Thoracic aorta (tissue), 2 donors: ENCODE data around the gene EIPR1. TPM values are rescaled to one million over a fixed set of nuclear protein-coding genes. Genes with fewer than 3 reads are reported as not detected.

Experiments
- ATAC-seq: fragments of 150-250 bp; one replicate; pipeline ENCODE4 v1.8.0; 2017; ENCODE audit warnings: low read depth; ENCODE audit not compliant: insufficient number of reproducible peaks, low FRiP score
- DNase-seq: peaks from one replicate; pipeline ENCODE4 v3.0.0-alpha.2; 2020; ENCODE audit warnings: low spot score
- H3K27ac ChIP-seq, 2 donors: fragments of 200-600 bp; sonication (generic); 1 replicate in 1 of 2; 2 replicates in 1 of 2; pipeline ENCODE4 v1.5.1; 2016; ENCODE audit warnings: mild to moderate bottlenecking in 2 of 2, moderate library complexity in 2 of 2
- H3K27me3 ChIP-seq: fragments of 200-600 bp; sonication (generic); replicated peaks from 2 replicates; pipeline ENCODE4 v1.6.0; 2016; ENCODE audit warnings: mild to moderate bottlenecking; ENCODE audit not compliant: insufficient read depth
- H3K36me3 ChIP-seq: fragments of 200-600 bp; sonication (generic); one replicate; pipeline ENCODE4 v1.5.1; 2016
- H3K4me1 ChIP-seq, 2 donors: fragments of 200-600 bp; sonication (generic); 1 replicate in 1 of 2; 2 replicates in 1 of 2; pipeline versions ENCODE4 v1.5.1 to v1.6.0; 2016; ENCODE audit warnings: low read depth in 2 of 2, mild to moderate bottlenecking in 1 of 2; ENCODE audit not compliant: control insufficient read depth in 1 of 2
- H3K4me3 ChIP-seq: fragments of 200-600 bp; sonication (generic); 2 replicates; pipeline ENCODE4 v1.5.1; 2016; ENCODE audit warnings: mild to moderate bottlenecking
- H3K9me3 ChIP-seq: fragments of 200-600 bp; sonication (generic); 2 replicates; pipeline ENCODE4 v1.5.1; 2016
- CTCF ChIP-seq: fragments of 200-600 bp; sonication (generic); IDR thresholded peaks from one replicate; pipeline ENCODE4 v1.5.1; 2019; ENCODE audit warnings: antibody characterized with exemption
- total RNA-seq, 2 donors: library from RNA; depleted of rRNA; stranded (reverse); fragments of >200 nt; gene quantifications; one replicate each; pipeline versions ENCODE4 v1.1.0 to v1.2.3, GENCODE V29; 2016

EIPR1 gene
- total RNA-seq, 2 donors from 2014 or later, result 17.9 to 40.6 TPM

GRCh38 chr2:3319745-3320566 is 57.7 kb downstream of the EIPR1 start:
- no peaks in the 10 kb centered on the region for H3K36me3 ChIP-seq
- H3K9me3 ChIP-seq, result no peaks in the 10 kb centered on the region
- H3K4me1 ChIP-seq, result no peaks in the 10 kb centered on the region
- no peaks in the 10 kb centered on the region for H3K27me3 ChIP-seq
- no peak overlapping the region for H3K27ac ChIP-seq
- H3K4me3 ChIP-seq, result no peak overlapping the region
- ATAC-seq (no peak), DNase-seq (no peak)
- TF ChIP-seq CTCF, result no peak

- Histone ChIP-seq H3K9me3 (no peaks in the 10 kb centered on the region), H3K4me3 (no peak overlapping the region), H3K27ac (no peak overlapping the region), H3K4me1 (no peaks in the 10 kb centered on the region), H3K36me3 (no peaks in the 10 kb centered on the region), H3K27me3 (no peaks in the 10 kb centered on the region)
- ATAC-seq, result no peak
- no peak for TF ChIP-seq CTCF
- no peak for DNase-seq
These were observed 58.5 kb downstream of the EIPR1 start for GRCh38 chr2:3319134-3319533.

- Histone ChIP-seq H3K27ac (no peak overlapping the region), H3K4me3 (no peak overlapping the region), H3K9me3 (no peaks in the 10 kb centered on the region), H3K4me1 (no peaks in the 10 kb centered on the region), H3K36me3 (no peaks in the 10 kb centered on the region), H3K27me3 (no peaks in the 10 kb centered on the region)
- TF ChIP-seq CTCF, result no peak
- ATAC-seq (no peak), DNase-seq (no peak)
These were observed 59.6 kb downstream of the EIPR1 start for GRCh38 chr2:3317871-3318590.

GRCh38 chr2:3317277-3317685 is 60.3 kb downstream of the EIPR1 start:
- Histone ChIP-seq H3K4me3 (no peak overlapping the region), H3K4me1 (no peaks in the 10 kb centered on the region), H3K9me3 (no peaks in the 10 kb centered on the region), H3K27ac (no peak overlapping the region), H3K27me3 (no peaks in the 10 kb centered on the region), H3K36me3 (no peaks in the 10 kb centered on the region)
- ATAC-seq, result no peak
- TF ChIP-seq CTCF, result no peak
- no peak for DNase-seq

GRCh38 chr2:3316456-3317276 is 61.0 kb downstream of the EIPR1 start:
- H3K36me3 ChIP-seq, result no peaks in the 10 kb centered on the region
- no peak for TF ChIP-seq CTCF
- H3K27me3 ChIP-seq, result no peaks in the 10 kb centered on the region
- no peak overlapping the region for H3K27ac ChIP-seq
- no peak for ATAC-seq
- no peak for DNase-seq
- H3K4me1 ChIP-seq, result no peaks in the 10 kb centered on the region
- no peaks in the 10 kb centered on the region for H3K9me3 ChIP-seq
- no peak overlapping the region for H3K4me3 ChIP-seq
